ENCODE measurements around the gene CCDC177. TPM values are rescaled to one million over a fixed set of nuclear protein-coding genes. Genes with fewer than 3 reads are reported as not detected.

Gene CCDC177
- total and polyA plus RNA-seq, 2 of the 8 experiments (the other 6 are each of a cell fraction or from before 2014, with no cell fraction given), result 0.62 to 2.8 TPM

GRCh38 chr14:69539631-69540410, 34.9 kb downstream of the CCDC177 start (continued):
- TF ChIP-seq, protein P1, sequence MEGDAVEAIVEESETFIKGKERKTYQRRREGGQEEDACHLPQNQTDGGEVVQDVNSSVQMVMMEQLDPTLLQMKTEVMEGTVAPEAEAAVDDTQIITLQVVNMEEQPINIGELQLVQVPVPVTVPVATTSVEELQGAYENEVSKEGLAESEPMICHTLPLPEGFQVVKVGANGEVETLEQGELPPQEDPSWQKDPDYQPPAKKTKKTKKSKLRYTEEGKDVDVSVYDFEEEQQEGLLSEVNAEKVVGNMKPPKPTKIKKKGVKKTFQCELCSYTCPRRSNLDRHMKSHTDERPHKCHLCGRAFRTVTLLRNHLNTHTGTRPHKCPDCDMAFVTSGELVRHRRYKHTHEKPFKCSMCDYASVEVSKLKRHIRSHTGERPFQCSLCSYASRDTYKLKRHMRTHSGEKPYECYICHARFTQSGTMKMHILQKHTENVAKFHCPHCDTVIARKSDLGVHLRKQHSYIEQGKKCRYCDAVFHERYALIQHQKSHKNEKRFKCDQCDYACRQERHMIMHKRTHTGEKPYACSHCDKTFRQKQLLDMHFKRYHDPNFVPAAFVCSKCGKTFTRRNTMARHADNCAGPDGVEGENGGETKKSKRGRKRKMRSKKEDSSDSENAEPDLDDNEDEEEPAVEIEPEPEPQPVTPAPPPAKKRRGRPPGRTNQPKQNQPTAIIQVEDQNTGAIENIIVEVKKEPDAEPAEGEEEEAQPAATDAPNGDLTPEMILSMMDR (IDR thresholded peaks at IDR 0.05; ENCODE audit: control extremely low read depth in 1 of 3, insufficient read depth in 1 of 3, low read depth in 1 of 3, low read length in 3 of 3), result no peak
- no peak for TF ChIP-seq BRCA1 (IDR thresholded peaks at IDR 0.05; ENCODE audit: low read depth, low read length)
- no peak for TF ChIP-seq GABPA (IDR thresholded peaks at IDR 0.05; ENCODE audit: borderline replicate concordance, insufficient read depth, low read length)
- no peak for TF ChIP-seq RXRA (IDR thresholded peaks at IDR 0.05; ENCODE audit: insufficient read depth, low read depth, low read length)
- no peak for TF ChIP-seq BCL11A (IDR thresholded peaks at IDR 0.05; ENCODE audit: low read depth in 2 of 2, low read length in 2 of 2)
- no peak for TF ChIP-seq KDM4A (IDR thresholded peaks at IDR 0.05; ENCODE audit: low read depth, low read length, severe bottlenecking)
- no peak for TF ChIP-seq JUN (IDR thresholded peaks at IDR 0.05; ENCODE audit: low read depth, low read length)
